Thymus (tissue), 14 donors: ENCODE measurements around the gene NUFIP2. TPM values are rescaled to one million over a fixed set of nuclear protein-coding genes. Genes with fewer than 3 reads are reported as not detected.
"Not testable (repeated sequence)": the region's sequence is repeated elsewhere in the genome, so short reads cannot be mapped to it uniquely, and the experiment has no call there.

Source experiments
- DNase-seq, 9 donors: peaks; one replicate each; pipeline ENCODE4 v3.0.0-alpha.2; 2013; ENCODE audit warnings: low spot score in 9 of 9, low read depth in 6 of 9, missing footprints in 1 of 9
- H3K27ac ChIP-seq, 2 donors: one replicate each; pipeline ENCODE4 v1.5.1; 2013; ENCODE audit warnings: control low read depth in 1 of 2, low read depth in 1 of 2, low read length in 1 of 2, mild to moderate bottlenecking in 1 of 2, moderate library complexity in 1 of 2
- H3K27me3 ChIP-seq, 2 donors: one replicate each; pipeline ENCODE4 v1.5.1; 2013; ENCODE audit warnings: low read length in 1 of 2; ENCODE audit not compliant: control insufficient read depth in 2 of 2, insufficient read depth in 1 of 2
- H3K36me3 ChIP-seq, 2 donors: one replicate each; pipeline ENCODE4 v1.5.1; 2013; ENCODE audit warnings: low read length in 1 of 2, mild to moderate bottlenecking in 1 of 2, moderate library complexity in 1 of 2; ENCODE audit not compliant: control insufficient read depth in 2 of 2, insufficient read depth in 2 of 2
- H3K4me1 ChIP-seq, 2 donors: one replicate each; pipeline ENCODE4 v1.5.1; 2013; ENCODE audit warnings: low read length in 2 of 2; ENCODE audit not compliant: control insufficient read depth in 2 of 2, insufficient read depth in 2 of 2
- H3K4me3 ChIP-seq, 2 donors: one replicate each; pipeline ENCODE4 v1.5.1; 2013; ENCODE audit warnings: low read length in 2 of 2, control low read depth in 1 of 2, mild to moderate bottlenecking in 1 of 2
- H3K9me3 ChIP-seq, 2 donors: one replicate each; pipeline ENCODE4 v1.5.1; 2013; ENCODE audit warnings: low read length in 1 of 2, mild to moderate bottlenecking in 1 of 2; ENCODE audit not compliant: control insufficient read depth in 2 of 2, insufficient read depth in 1 of 2
- WGBS: extraction: QIAGEN DNeasy Blood & Tissue Kit; methylation state at CpG from one replicate; pipeline ENCODE4 v1.1.7; 2013; 5-methylcytosine and 5-hydroxymethylcytosine counted together
- long read RNA-seq, 10 donors: transcript quantifications; one replicate each; lab custom pipeline, GENCODE V29; 2026
- polyA plus RNA-seq: library from polyadenylated mRNA; stranded (reverse); fragments of 200-250 nt; gene quantifications from one replicate; pipeline ENCODE4 v1.2.3, GENCODE V29; 2013
- total RNA-seq: library from RNA; stranded (reverse); fragments of 120-200 nt; gene quantifications from one replicate; pipeline ENCODE4 v1.2.4, GENCODE V29; 2013
- donor health status: healthy.

The NUFIP2 gene
- 22.0 TPM for total RNA-seq
- 19.8 TPM for polyA plus RNA-seq
- long read RNA-seq, donor 1, full-length matches to known transcripts = 3 of 3 reads
- long read RNA-seq, donor 1, partial matches to known transcripts = 0 of 3 reads
- long read RNA-seq, donor 1, other reads (novel, unspliced or antisense) = 0 of 3 reads
- long read RNA-seq, donor 2 = 0 reads
- long read RNA-seq, donor 3, full-length matches to known transcripts = 6 of 27 reads
- long read RNA-seq, donor 3, partial matches to known transcripts = 21 of 27 reads
- long read RNA-seq, donor 3, other reads (novel, unspliced or antisense) = 0 of 27 reads
- long read RNA-seq, donor 4 = 0 reads
- long read RNA-seq, donor 5, full-length matches to known transcripts = 10 of 18 reads
- long read RNA-seq, donor 5, partial matches to known transcripts = 8 of 18 reads
- long read RNA-seq, donor 5, other reads (novel, unspliced or antisense) = 0 of 18 reads
- long read RNA-seq, donor 6, full-length matches to known transcripts = 6 of 16 reads
- long read RNA-seq, donor 6, partial matches to known transcripts = 10 of 16 reads
- long read RNA-seq, donor 6, other reads (novel, unspliced or antisense) = 0 of 16 reads
- long read RNA-seq, donor 7, full-length matches to known transcripts = 10 of 26 reads
- long read RNA-seq, donor 7, partial matches to known transcripts = 16 of 26 reads
- long read RNA-seq, donor 7, other reads (novel, unspliced or antisense) = 0 of 26 reads
- long read RNA-seq, donor 8, full-length matches to known transcripts = 1 of 1 reads
- long read RNA-seq, donor 8, partial matches to known transcripts = 0 of 1 reads
- long read RNA-seq, donor 8, other reads (novel, unspliced or antisense) = 0 of 1 reads
- long read RNA-seq, donor 9, full-length matches to known transcripts = 8 of 30 reads
- long read RNA-seq, donor 9, partial matches to known transcripts = 22 of 30 reads
- long read RNA-seq, donor 9, other reads (novel, unspliced or antisense) = 0 of 30 reads
- long read RNA-seq, donor 10, full-length matches to known transcripts = 5 of 5 reads
- long read RNA-seq, donor 10, partial matches to known transcripts = 0 of 5 reads
- long read RNA-seq, donor 10, other reads (novel, unspliced or antisense) = 0 of 5 reads

GRCh38 chr17:29293890-29294579 is at the start of gene NUFIP2:
NUFIP2 (minus strand) TSS chr17:29294148; CDS start chr17:29294059, 89 bp downstream.
- peak within 1 kb of the TSS; percentile 98 to 100 for H3K27ac ChIP-seq
- WGBS = under 1% methylated on average over 31 of the region's 31 CpGs
- H3K4me3 ChIP-seq = peak within 1 kb of the TSS; percentile 72 to 98
- no peaks in the 10 kb centered on the region for H3K27me3 ChIP-seq
- no peaks in the 10 kb centered on the region for H3K9me3 ChIP-seq
- peaks cover 8 to 10% of the 10 kb centered on the region in 2 donors for H3K4me1 ChIP-seq
- H3K36me3 ChIP-seq = peaks cover 0 to 11% of the 10 kb centered on the region in 2 donors
- peak; percentile 95 to 99 (median 98) for DNase-seq

- no peak for DNase-seq
- H3K27me3 ChIP-seq = no peaks in the 10 kb centered on the region
- no peaks in the 10 kb centered on the region for H3K36me3 ChIP-seq
- H3K9me3 ChIP-seq = no peaks in the 10 kb centered on the region
- WGBS = 55% methylated on average over 11 of the region's 11 CpGs
- H3K4me1 ChIP-seq = no peaks in the 10 kb centered on the region
- H3K27ac ChIP-seq = no peak overlapping the region
- H3K4me3 ChIP-seq = no peak overlapping the region
Measured at GRCh38 chr17:29342158-29342765, 48.3 kb upstream of the NUFIP2 start.

GRCh38 chr17:29341726-29342125 is 47.8 kb upstream of the NUFIP2 start:
- H3K27ac ChIP-seq = no peak overlapping the region
- H3K27me3 ChIP-seq = no peaks in the 10 kb centered on the region
- no peak overlapping the region for H3K4me3 ChIP-seq
- H3K4me1 ChIP-seq = no peaks in the 10 kb centered on the region
- no peaks in the 10 kb centered on the region for H3K36me3 ChIP-seq
- no peaks in the 10 kb centered on the region for H3K9me3 ChIP-seq
- DNase-seq = no peak
- WGBS = 93% methylated on average over 2 of the region's 2 CpGs

- DNase-seq, H3K27ac ChIP-seq, H3K4me3 ChIP-seq, H3K9me3 ChIP-seq, H3K27me3 ChIP-seq, H3K36me3 ChIP-seq, H3K4me1 ChIP-seq: not testable (repeated sequence)
- WGBS = 83% methylated on average over 9 of the region's 9 CpGs
Measured at GRCh38 chr17:29339016-29339415, 45.1 kb upstream of the NUFIP2 start.

- H3K9me3 ChIP-seq = no peaks in the 10 kb centered on the region
- WGBS = 93% methylated on average over 1 of the region's 1 CpG
- H3K36me3 ChIP-seq = no peaks in the 10 kb centered on the region
- no peak overlapping the region for H3K4me3 ChIP-seq
- H3K27ac ChIP-seq = no peak overlapping the region
- no peaks in the 10 kb centered on the region for H3K27me3 ChIP-seq
- DNase-seq = no peak
- H3K4me1 ChIP-seq = no peaks in the 10 kb centered on the region
Measured at GRCh38 chr17:29331708-29332085, 37.7 kb upstream of the NUFIP2 start.

- DNase-seq = no peak
- WGBS = 86% methylated on average over 3 of the region's 3 CpGs
- no peaks in the 10 kb centered on the region for H3K27me3 ChIP-seq
Measured at GRCh38 chr17:29331075-29331707, 37.2 kb upstream of the NUFIP2 start.

GRCh38 chr17:29327412-29327811 is 33.5 kb upstream of the NUFIP2 start:
- Histone ChIP-seq H3K36me3 (no peaks in the 10 kb centered on the region), H3K27ac (no peak overlapping the region), H3K4me3 (no peak overlapping the region), H3K27me3 (no peaks in the 10 kb centered on the region), H3K9me3 (no peaks in the 10 kb centered on the region), H3K4me1 (no peaks in the 10 kb centered on the region)
- DNase-seq = no peak
- WGBS = 88% methylated on average over 5 of the region's 5 CpGs

More at GRCh38 chr17:29331075-29331707, 37.2 kb upstream of the NUFIP2 start:
- Histone ChIP-seq H3K9me3 (no peaks in the 10 kb centered on the region), H3K4me1 (no peaks in the 10 kb centered on the region), H3K36me3 (no peaks in the 10 kb centered on the region), H3K4me3 (no peak overlapping the region), H3K27ac (no peak overlapping the region)
